Measurements from ENCODE around the gene BNIP2. TPM values are rescaled to one million over a fixed set of nuclear protein-coding genes. Genes with fewer than 3 reads are reported as not detected.

The BNIP2 gene
- total RNA-seq, 4 donors from 2014 or later: 84.4 to 140 (median 125) TPM

DNA sequence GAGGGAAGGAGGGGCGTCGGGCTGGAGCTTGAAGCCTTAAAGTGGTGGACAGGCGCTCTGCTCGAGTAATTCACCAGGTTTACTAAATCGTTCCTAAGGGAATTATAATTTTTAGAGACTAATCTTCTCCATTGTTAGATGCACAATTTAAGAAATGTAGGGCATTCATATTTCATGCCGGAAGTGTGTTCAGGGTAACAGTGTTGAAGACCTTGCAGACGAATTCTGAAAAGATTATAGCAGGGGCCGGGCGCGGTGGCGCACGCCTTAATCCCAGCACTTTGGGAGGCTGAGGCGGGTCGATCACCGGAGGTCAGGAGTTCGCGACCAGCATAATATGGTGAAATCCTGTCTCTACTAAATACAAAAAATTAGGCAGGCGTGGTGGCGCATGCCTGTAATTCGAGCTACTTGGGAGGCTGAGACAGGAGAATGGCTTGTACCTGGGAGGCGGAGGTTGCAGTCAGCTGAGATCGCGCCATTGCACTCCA is 31.4 kb downstream of the BNIP2 start:
- Histone ChIP-seq H3K4me1 (peaks cover 3 to 31% (median 17%) of the 10 kb centered on the region in 4 donors), H3K27ac (peak overlapping the region; percentile 85 to 90 (median 86)), H3K27me3 (no peaks in the 10 kb centered on the region), H3K36me3 (peaks cover 0 to 11% (median 0%) of the 10 kb centered on the region in 4 donors), H3K9me3 (no peaks in the 10 kb centered on the region), H3K4me3 (peak overlapping the region; percentile 28 to 92 (median 66))
- DNase-seq: peak; percentile 12
- 0 to 39% methylated on average over 5 to 23 of the region's 23 CpGs for WGBS, 2 donors (ENCODE audit: low coverage in 1 of 2)
- in situ Hi-C loops (cut with MboI; ENCODE audit: low pct_ligation_motif_present in 1 of 4, low pct_unique_long_range_greater_than_20kb in 1 of 4, low sequenced_read_pairs in 3 of 4) (no loop called here), intact Hi-C loops (cut with DNase I; ENCODE audit: low total_unique reads) (no loop called here)
- TF ChIP-seq EP300 (IDR thresholded peaks at IDR 0.05; ENCODE audit: low read depth): no peak
- TF ChIP-seq CTCF (IDR thresholded peaks at IDR 0.05): no peak
- no peak for TF ChIP-seq POLR2AphosphoS5 (IDR thresholded peaks at IDR 0.05)
- TF ChIP-seq POLR2A (IDR thresholded peaks at IDR 0.05): no peak

- 0 to 2% methylated on average over 7 to 38 of the region's 59 CpGs for WGBS, 2 donors (ENCODE audit: low coverage in 1 of 2)
- peak; percentile 97 for DNase-seq
- peak within 1 kb of the TSS; percentile 56 to 92 (median 84) for H3K4me3 ChIP-seq
- peaks cover 0 to 6% (median 0%) of the 10 kb centered on the region in 4 donors for H3K36me3 ChIP-seq
- no peaks in the 10 kb centered on the region for H3K9me3 ChIP-seq
- H3K27me3 ChIP-seq: no peaks in the 10 kb centered on the region
- TF ChIP-seq EP300 (IDR thresholded peaks at IDR 0.05; ENCODE audit: low read depth): no peak
- peak in 1 of 5 experiments; percentile 8 for TF ChIP-seq CTCF (IDR thresholded peaks at IDR 0.05)
- TF ChIP-seq POLR2AphosphoS5 (IDR thresholded peaks at IDR 0.05): peak; percentile 81 to 85 (median 84)
- peak; percentile 81 for TF ChIP-seq POLR2A (IDR thresholded peaks at IDR 0.05)
- H3K4me1 ChIP-seq: peaks cover 3 to 30% (median 17%) of the 10 kb centered on the region in 4 donors
- intact Hi-C loops (cut with DNase I; ENCODE audit: low total_unique reads) (no loop called here), in situ Hi-C loops (cut with MboI; ENCODE audit: low pct_ligation_motif_present in 1 of 4, low pct_unique_long_range_greater_than_20kb in 1 of 4, low sequenced_read_pairs in 3 of 4) (no loop called here)
- peak within 1 kb of the TSS; percentile 85 to 90 (median 86) for H3K27ac ChIP-seq
Observed at GRCh38 chr15:59656897-59657634, 32.1 kb downstream of the BNIP2 start, which contains the start of gene GTF2A2. GTF2A2 (minus strand) TSS chr15:59657515; CDS start chr15:59652277, 5,238 bp downstream.

DNA sequence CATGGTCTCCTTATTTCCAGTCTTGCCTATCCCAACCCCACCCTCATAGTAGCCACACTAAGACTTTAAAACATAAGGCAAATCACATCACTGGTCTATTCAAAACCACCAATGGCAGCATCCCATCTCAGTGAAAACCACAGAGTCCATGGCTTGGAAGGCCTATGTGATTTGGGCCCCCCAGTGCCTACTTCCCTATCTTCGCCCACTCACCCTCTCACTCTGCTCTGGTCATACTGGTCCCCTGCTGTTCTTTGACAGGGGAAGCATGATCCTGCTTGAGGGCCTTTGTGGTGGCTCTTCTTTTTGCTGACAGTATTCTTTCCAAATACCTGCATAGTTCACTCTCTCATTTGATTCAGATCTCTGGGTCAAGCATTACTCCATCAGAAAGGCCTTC is 35.1 kb downstream of the BNIP2 start:
- intact Hi-C loops (cut with DNase I; ENCODE audit: low total_unique reads): no loop called here
- TF ChIP-seq EP300 (IDR thresholded peaks at IDR 0.05; ENCODE audit: low read depth) (no peak), POLR2A (IDR thresholded peaks at IDR 0.05) (no peak), CTCF (IDR thresholded peaks at IDR 0.05) (no peak), POLR2AphosphoS5 (IDR thresholded peaks at IDR 0.05) (no peak)
- in situ Hi-C loops (cut with MboI; ENCODE audit: low pct_ligation_motif_present in 1 of 4, low pct_unique_long_range_greater_than_20kb in 1 of 4, low sequenced_read_pairs in 3 of 4): no loop called here

GRCh38 chr15:59649603-59650002 is 39.5 kb downstream of the BNIP2 start:
- DNase-seq: no peak
- Histone ChIP-seq H3K4me1 (peaks cover 0 to 6% (median 2%) of the 10 kb centered on the region in 4 donors), H3K9me3 (no peaks in the 10 kb centered on the region), H3K36me3 (peaks cover 0 to 34% (median 14%) of the 10 kb centered on the region in 4 donors), H3K4me3 (no peak overlapping the region), H3K27ac (no peak overlapping the region), H3K27me3 (no peaks in the 10 kb centered on the region)
- in situ Hi-C loops (cut with MboI; ENCODE audit: low pct_ligation_motif_present in 1 of 4, low pct_unique_long_range_greater_than_20kb in 1 of 4, low sequenced_read_pairs in 3 of 4): loop anchor here in 1 of 4 donors (25.0 kb wide), 1 partner anchor 687 kb away; no protein-coding TSS in a partner anchor
- no peak for TF ChIP-seq POLR2A (IDR thresholded peaks at IDR 0.05)
- intact Hi-C loops (cut with DNase I; ENCODE audit: low total_unique reads): no loop called here

More for the DNA sequence above, 35.1 kb downstream of the BNIP2 start:
- WGBS, 2 donors (ENCODE audit: low coverage in 1 of 2): 89 to 100% methylated on average over 1 of the region's 1 CpG
- Histone ChIP-seq H3K4me1 (peaks cover 3 to 32% (median 20%) of the 10 kb centered on the region in 4 donors), H3K27ac (no peak overlapping the region), H3K4me3 (no peak overlapping the region), H3K27me3 (no peaks in the 10 kb centered on the region), H3K36me3 (peaks cover 0 to 20% (median 8%) of the 10 kb centered on the region in 4 donors), H3K9me3 (no peaks in the 10 kb centered on the region)
- DNase-seq: no peak

Data from transverse colon (tissue), 4 donors.